ENCODE results near the gene TTC21B.

DNA sequence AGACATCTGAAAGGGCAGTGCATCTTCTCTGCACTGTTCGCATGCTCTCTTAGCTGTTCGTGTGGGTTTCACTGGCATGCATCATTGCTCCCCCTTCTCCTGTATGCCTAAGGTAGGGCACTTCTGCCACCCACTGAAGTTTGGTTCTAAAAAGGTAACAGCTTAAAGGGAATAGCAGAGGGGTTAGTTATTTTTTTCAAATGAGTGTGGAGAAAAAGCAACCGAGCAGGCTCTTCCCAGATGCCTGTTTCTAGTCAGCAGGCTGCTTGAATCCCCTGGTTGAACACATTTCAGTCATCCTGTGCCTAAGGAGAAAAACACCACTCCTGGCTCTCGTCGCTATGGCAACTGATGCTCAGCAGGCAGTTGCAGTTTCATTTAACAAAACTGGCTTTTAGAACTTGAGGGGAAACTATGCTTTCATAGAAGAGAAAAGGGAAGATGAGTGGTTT, 89.7 kb downstream of the TTC21B start:
- TF ChIP-seq, protein P1, sequence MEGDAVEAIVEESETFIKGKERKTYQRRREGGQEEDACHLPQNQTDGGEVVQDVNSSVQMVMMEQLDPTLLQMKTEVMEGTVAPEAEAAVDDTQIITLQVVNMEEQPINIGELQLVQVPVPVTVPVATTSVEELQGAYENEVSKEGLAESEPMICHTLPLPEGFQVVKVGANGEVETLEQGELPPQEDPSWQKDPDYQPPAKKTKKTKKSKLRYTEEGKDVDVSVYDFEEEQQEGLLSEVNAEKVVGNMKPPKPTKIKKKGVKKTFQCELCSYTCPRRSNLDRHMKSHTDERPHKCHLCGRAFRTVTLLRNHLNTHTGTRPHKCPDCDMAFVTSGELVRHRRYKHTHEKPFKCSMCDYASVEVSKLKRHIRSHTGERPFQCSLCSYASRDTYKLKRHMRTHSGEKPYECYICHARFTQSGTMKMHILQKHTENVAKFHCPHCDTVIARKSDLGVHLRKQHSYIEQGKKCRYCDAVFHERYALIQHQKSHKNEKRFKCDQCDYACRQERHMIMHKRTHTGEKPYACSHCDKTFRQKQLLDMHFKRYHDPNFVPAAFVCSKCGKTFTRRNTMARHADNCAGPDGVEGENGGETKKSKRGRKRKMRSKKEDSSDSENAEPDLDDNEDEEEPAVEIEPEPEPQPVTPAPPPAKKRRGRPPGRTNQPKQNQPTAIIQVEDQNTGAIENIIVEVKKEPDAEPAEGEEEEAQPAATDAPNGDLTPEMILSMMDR (IDR thresholded peaks at IDR 0.05 in 2 of 3, conservative IDR thresholded peaks at IDR 0.05 in 1 of 3; ENCODE audit: control insufficient read depth in 2 of 3, extremely low read depth in 1 of 3, insufficient read depth in 1 of 3, low read depth in 3 of 3, low read length in 3 of 3) = no peak
- TF ChIP-seq, protein P2, sequence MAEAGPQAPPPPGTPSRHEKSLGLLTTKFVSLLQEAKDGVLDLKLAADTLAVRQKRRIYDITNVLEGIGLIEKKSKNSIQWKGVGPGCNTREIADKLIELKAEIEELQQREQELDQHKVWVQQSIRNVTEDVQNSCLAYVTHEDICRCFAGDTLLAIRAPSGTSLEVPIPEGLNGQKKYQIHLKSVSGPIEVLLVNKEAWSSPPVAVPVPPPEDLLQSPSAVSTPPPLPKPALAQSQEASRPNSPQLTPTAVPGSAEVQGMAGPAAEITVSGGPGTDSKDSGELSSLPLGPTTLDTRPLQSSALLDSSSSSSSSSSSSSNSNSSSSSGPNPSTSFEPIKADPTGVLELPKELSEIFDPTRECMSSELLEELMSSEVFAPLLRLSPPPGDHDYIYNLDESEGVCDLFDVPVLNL (IDR thresholded peaks at IDR 0.05; ENCODE audit: low read depth, low read length) = no peak
- TF ChIP-seq, protein P3, sequence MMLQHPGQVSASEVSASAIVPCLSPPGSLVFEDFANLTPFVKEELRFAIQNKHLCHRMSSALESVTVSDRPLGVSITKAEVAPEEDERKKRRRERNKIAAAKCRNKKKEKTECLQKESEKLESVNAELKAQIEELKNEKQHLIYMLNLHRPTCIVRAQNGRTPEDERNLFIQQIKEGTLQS (IDR thresholded peaks at IDR 0.05; ENCODE audit: borderline replicate concordance, extremely low read depth, low read depth, low read length) = no peak
- no peak for TF ChIP-seq RAD21 (IDR thresholded peaks at IDR 0.05; ENCODE audit: insufficient read depth, low read depth, low read length)
- no peak for TF ChIP-seq ESRRA (IDR thresholded peaks at IDR 0.05; ENCODE audit: low read length)
- TF ChIP-seq HCFC1 (IDR thresholded peaks at IDR 0.05; ENCODE audit: low read length) = no peak

All from GM12878 (cell line).